Keratinocyte (primary cell): Measurements from ENCODE around the gene AFDN. TPM values are rescaled to one million over a fixed set of nuclear protein-coding genes. Genes with fewer than 3 reads are reported as not detected.

Experiments used
- DNase-seq: peaks from one replicate; pipeline ENCODE4 v3.0.0-alpha.2; 2011; ENCODE audit warnings: low read depth, missing footprints, low spot score
- FAIRE-seq: peaks from 2 replicates; lab custom pipeline; 2011; peaks lifted over from hg19 to GRCh38; lab: Jason Lieb, UNC
- H2AFZ ChIP-seq: 2 replicates; pipeline ENCODE4 v1.6.0; 2012; ENCODE audit warnings: low read length, control low read depth, inconsistent platforms; ENCODE audit not compliant: control insufficient read depth
- H3K27ac ChIP-seq: 2 replicates; pipeline ENCODE4 v1.5.1; 2011; ENCODE audit warnings: low read length; ENCODE audit not compliant: control insufficient read depth, insufficient read depth
- H3K27me3 ChIP-seq: 3 replicates; pipeline ENCODE4 v1.6.0; 2011; ENCODE audit warnings: low read length; ENCODE audit not compliant: control insufficient read depth, insufficient read depth; ENCODE audit errors: extremely low read depth
- H3K36me3 ChIP-seq, 2 experiments: 2 replicates in 1 of 2; 3 replicates in 1 of 2; pipeline ENCODE4 v1.5.1; 2011; ENCODE audit warnings: low read length in 2 of 2, mild to moderate bottlenecking in 1 of 2; ENCODE audit not compliant: control insufficient read depth in 2 of 2, insufficient read depth in 2 of 2; ENCODE audit errors: extremely low read depth in 1 of 2
- H3K4me1 ChIP-seq: 3 replicates; pipeline ENCODE4 v1.5.1; 2011; ENCODE audit warnings: low read length; ENCODE audit not compliant: control insufficient read depth, insufficient read depth; ENCODE audit errors: extremely low read depth
- H3K4me2 ChIP-seq: 3 replicates; pipeline ENCODE4 v1.6.0; 2011; ENCODE audit warnings: low read depth, low read length; ENCODE audit not compliant: control insufficient read depth, insufficient read depth; ENCODE audit errors: extremely low read depth
- H3K4me3 ChIP-seq, 3 experiments: fragments of 200-600 bp in 1 of 3; sonication (generic) in 1 of 3; 2 replicates in 2 of 3; 3 replicates in 1 of 3; pipeline ENCODE4 v1.5.1; 2011 to 2016; ENCODE audit warnings: low read length in 3 of 3, mild to moderate bottlenecking in 3 of 3, control low read depth in 2 of 3, inconsistent platforms in 1 of 3, low read depth in 1 of 3, mixed read lengths in 1 of 3, mixed run types in 1 of 3, moderate library complexity in 1 of 3; ENCODE audit not compliant: control insufficient read depth in 2 of 3, insufficient read depth in 2 of 3; ENCODE audit errors: extremely low read depth in 1 of 3
- H3K79me2 ChIP-seq: 2 replicates; pipeline ENCODE4 v1.6.0; 2012; ENCODE audit warnings: low read length; ENCODE audit not compliant: control insufficient read depth, insufficient read depth
- H3K9ac ChIP-seq: 3 replicates; pipeline ENCODE4 v1.6.0; 2011; ENCODE audit warnings: low read length; ENCODE audit not compliant: control insufficient read depth, insufficient read depth; ENCODE audit errors: extremely low read depth
- H3K9me1 ChIP-seq: 3 replicates; pipeline ENCODE4 v1.6.0; 2011; ENCODE audit warnings: low read length; ENCODE audit not compliant: control insufficient read depth, insufficient read depth; ENCODE audit errors: extremely low read depth
- H3K9me3 ChIP-seq: 2 replicates; pipeline ENCODE4 v1.5.1; 2012; ENCODE audit warnings: low read depth, low read length; ENCODE audit not compliant: control insufficient read depth
- H4K20me1 ChIP-seq: 3 replicates; pipeline ENCODE4 v1.6.0; 2011; ENCODE audit warnings: low read length; ENCODE audit not compliant: control insufficient read depth, insufficient read depth; ENCODE audit errors: extremely low read depth
- CTCF ChIP-seq, 3 experiments: IDR thresholded peaks in 1 of 3; conservative IDR thresholded peaks in 1 of 3; optimal IDR thresholded peaks in 1 of 3; 2 replicates in 2 of 3; 3 replicates in 1 of 3; pipeline versions ENCODE3 to v1.5.1; 2011; ENCODE audit warnings: low read length in 3 of 3, mild to moderate bottlenecking in 3 of 3, moderate library complexity in 2 of 3, control low read depth in 1 of 3, inconsistent platforms in 1 of 3; ENCODE audit not compliant: insufficient read depth in 2 of 3; ENCODE audit errors: extremely low read depth in 1 of 3
- EZH2 ChIP-seq: IDR thresholded peaks from one replicate; pipeline ENCODE4 v1.6.1; 2012; ENCODE audit warnings: inconsistent platforms, mild to moderate bottlenecking, low read length, moderate library complexity
- dilution Hi-C: fragments of 300-500 bp; cut with MboI; formaldehyde crosslinking; loops from one replicate; pipeline ENCODE4 v1.7.0; 2020; ENCODE audit warnings: low sequenced_read_pairs; ENCODE audit not compliant: extremely low pct_ligation_motif_present
- polyA plus RNA-seq, 5 experiments: library from polyadenylated mRNA; depleted of rRNA in 3 of 5; stranded (reverse) in 3 of 5; stranded (forward) in 1 of 5; unstranded in 1 of 5; fragments of >200 nt; gene quantifications; 1 replicate in 1 of 5; 2 replicates in 3 of 5; 3 replicates in 1 of 5; pipeline versions ENCODE4 v1.2.1 to v1.2.3, GENCODE V29; 2011 to 2012; ENCODE audit warnings: missing spikeins in 2 of 5, low read depth in 1 of 5, low replicate concordance in 1 of 5

Gene AFDN
- polyA plus RNA-seq, 1 donor (not counting 4 experiments of a cell fraction or from before 2014, with no cell fraction given), result 46.5 TPM

GRCh38 chr6:167998215-167998614 lies 171.5 kb downstream of the AFDN start:
- Histone ChIP-seq H3K4me3 (no peak overlapping the region), H3K9ac (no peak overlapping the region), H3K27ac (no peak overlapping the region), H2AFZ (no peak overlapping the region), H3K4me1 (no peaks in the 10 kb centered on the region), H3K79me2 (no peaks in the 10 kb centered on the region), H3K36me3 (no peaks in the 10 kb centered on the region), H3K27me3 (peaks cover 44% of the 10 kb centered on the region), H3K4me2 (no peak overlapping the region), H3K9me3 (no peaks in the 10 kb centered on the region), H3K9me1 (no peaks in the 10 kb centered on the region), H4K20me1 (no peaks in the 10 kb centered on the region)
- dilution Hi-C loops, result no loop called here
- no peak for TF ChIP-seq EZH2
- FAIRE-seq (no peak), DNase-seq (no peak)

GRCh38 chr6:168000198-168001028 lies 173.7 kb downstream of the AFDN start:
- no peaks in the 10 kb centered on the region for H3K36me3 ChIP-seq
- H4K20me1 ChIP-seq, result no peaks in the 10 kb centered on the region
- no peak overlapping the region for H3K9ac ChIP-seq
- H3K4me3 ChIP-seq, result no peak overlapping the region
- peaks cover 55% of the 10 kb centered on the region for H3K27me3 ChIP-seq
- FAIRE-seq, result no peak
- H3K4me2 ChIP-seq, result no peak overlapping the region
- no peak for DNase-seq
- dilution Hi-C loops, result no loop called here
- TF ChIP-seq CTCF (optimal IDR thresholded peaks at IDR 0.05 in 1 of 3, IDR thresholded peaks at IDR 0.05 in 1 of 3, conservative IDR thresholded peaks at IDR 0.05 in 1 of 3; ENCODE audit: extremely low read depth in 1 of 3, insufficient read depth in 2 of 3, low read length in 3 of 3) (no peak), EZH2 (no peak)
- H3K9me3 ChIP-seq, result no peaks in the 10 kb centered on the region
- H3K9me1 ChIP-seq, result no peaks in the 10 kb centered on the region
- no peak overlapping the region for H3K27ac ChIP-seq
- no peak overlapping the region for H2AFZ ChIP-seq
- H3K79me2 ChIP-seq, result no peaks in the 10 kb centered on the region
- no peaks in the 10 kb centered on the region for H3K4me1 ChIP-seq
